Loucy (cell line): ENCODE measurements around the gene TSPO.

Source experiments
- CTCF ChIP-seq: fragments of 200-600 bp; sonication (generic); conservative IDR thresholded peaks from 2 replicates; pipeline ENCODE4 v1.5.1; 2014; ENCODE audit warnings: mild to moderate bottlenecking, antibody characterized with exemption, low read length
- EZH2phosphoT487 ChIP-seq: fragments of 200-600 bp; IDR thresholded peaks from 2 replicates; pipeline ENCODE4 v1.6.1; 2018; ENCODE audit warnings: antibody characterized with exemption, mild to moderate bottlenecking, moderate library complexity, borderline replicate concordance

- TF ChIP-seq CTCF (no peak), EZH2phosphoT487 (no peak)
Measured at GRCh38 chr22:43129426-43130425, 21.6 kb upstream of the TSPO start.
